H1 (cell line): ENCODE data around the gene SHISA7. TPM values are rescaled to one million over a fixed set of nuclear protein-coding genes. Genes with fewer than 3 reads are reported as not detected.

Experiments
- CTCF ChIA-PET: fragments of 300-600 bp; sonication (Branson Sonifier 250); formaldehyde crosslinking; loops from one replicate; lab custom pipeline; 2021; ENCODE audit not compliant: partially characterized antibody; lab: Charles Lee
- POLR2A ChIA-PET: fragments of 300-600 bp; sonication (Branson Sonifier 250); formaldehyde crosslinking; loops from one replicate; lab custom pipeline; 2021; ENCODE audit warnings: inconsistent platforms; ENCODE audit not compliant: partially characterized antibody; lab: Charles Lee
- DNase-seq, 2 experiments: peaks; one replicate each; pipeline versions ENCODE4 v3.0.0 to v3.0.0-alpha.2; 2010 to 2022; ENCODE audit warnings: low spot score in 2 of 2, low read depth in 1 of 2, mixed read lengths in 1 of 2
- FAIRE-seq: peaks from 2 replicates; lab custom pipeline; 2011; peaks lifted over from hg19 to GRCh38; lab: Jason Lieb, UNC
- H2AFZ ChIP-seq: 2 replicates; pipeline ENCODE4 v1.8.1; 2012; ENCODE audit warnings: low read length, inconsistent platforms
- H2AK5ac ChIP-seq: 2 replicates; pipeline ENCODE4 v1.6.1; 2013; ENCODE audit warnings: low read depth, low read length
- H2BK120ac ChIP-seq: replicated peaks from 2 replicates; pipeline ENCODE3; 2013; ENCODE audit warnings: low read depth, low read length, inconsistent platforms
- H2BK12ac ChIP-seq: 2 replicates; pipeline ENCODE4 v1.6.1; 2013; ENCODE audit warnings: low read depth, low read length
- H2BK15ac ChIP-seq: 2 replicates; pipeline ENCODE4 v1.6.1; 2013; ENCODE audit warnings: low read length
- H2BK20ac ChIP-seq: 2 replicates; pipeline ENCODE4 v1.6.1; 2013; ENCODE audit warnings: low read length
- H2BK5ac ChIP-seq: 2 replicates; pipeline ENCODE4 v1.6.1; 2013; ENCODE audit warnings: low read depth, low read length
- H3K14ac ChIP-seq: 2 replicates; pipeline ENCODE4 v1.6.1; 2013; ENCODE audit warnings: inconsistent platforms; ENCODE audit not compliant: insufficient read length
- H3K18ac ChIP-seq: 2 replicates; pipeline ENCODE4 v1.6.1; 2013; ENCODE audit warnings: low read length; ENCODE audit errors: extremely low read depth
- H3K23ac ChIP-seq: 2 replicates; pipeline ENCODE4 v1.6.1; 2013; ENCODE audit warnings: inconsistent platforms; ENCODE audit not compliant: insufficient read length
- H3K23me2 ChIP-seq: 2 replicates; pipeline ENCODE4 v1.6.1; 2013; ENCODE audit warnings: low read depth, low read length
- H3K27ac ChIP-seq: 2 replicates; pipeline ENCODE4 v1.6.1; 2011; ENCODE audit warnings: low read depth, low read length, inconsistent platforms
- H3K27me3 ChIP-seq, 4 experiments: replicated peaks in 1 of 4; 1 replicate in 1 of 4; 2 replicates in 3 of 4; pipeline versions ENCODE4 v1.6.1 to v1.8.1; 2011 to 2013; ENCODE audit warnings: low read length in 3 of 4, mild to moderate bottlenecking in 3 of 4, inconsistent platforms in 2 of 4, mixed read lengths in 2 of 4, moderate library complexity in 1 of 4; ENCODE audit not compliant: control insufficient read depth in 3 of 4, insufficient read depth in 3 of 4; ENCODE audit errors: extremely low read depth in 1 of 4
- H3K36me3 ChIP-seq, 4 experiments: 2 replicates each; pipeline versions ENCODE4 v1.6.1 to v1.8.1; 2011 to 2013; ENCODE audit warnings: mild to moderate bottlenecking in 4 of 4, low read length in 3 of 4, moderate library complexity in 2 of 4, control low read depth in 1 of 4, inconsistent platforms in 1 of 4; ENCODE audit not compliant: insufficient read depth in 4 of 4, control insufficient read depth in 2 of 4
- H3K4ac ChIP-seq: replicated peaks from 2 replicates; pipeline ENCODE3; 2013; ENCODE audit warnings: low read length, low read depth, mixed read lengths, inconsistent platforms; ENCODE audit not compliant: insufficient read length
- H3K4me1 ChIP-seq, 4 experiments: replicated peaks in 1 of 4; 1 replicate in 1 of 4; 2 replicates in 3 of 4; pipeline versions ENCODE4 v1.6.1 to v1.8.1; 2011 to 2013; ENCODE audit warnings: low read length in 3 of 4, inconsistent platforms in 2 of 4, mixed read lengths in 1 of 4; ENCODE audit not compliant: insufficient read depth in 4 of 4, control insufficient read depth in 3 of 4
- H3K4me2 ChIP-seq, 2 experiments: 2 replicates each; pipeline versions ENCODE4 v1.6.1 to v1.8.1; 2011 to 2013; ENCODE audit warnings: low read depth in 2 of 2, low read length in 2 of 2, control low read depth in 1 of 2, inconsistent platforms in 1 of 2, mild to moderate bottlenecking in 1 of 2; ENCODE audit not compliant: insufficient read depth in 1 of 2
- H3K4me3 ChIP-seq, 4 experiments: fragments of 200-600, 300-600 bp in 1 of 4; sonication (generic), shearing (Covaris generic), sonication (Bioruptor Twin) in 1 of 4; 2 replicates each; pipeline versions ENCODE4 v1.5.1 to v1.8.1; 2011 to 2016; ENCODE audit warnings: low read length in 4 of 4, low read depth in 3 of 4, control low read depth in 2 of 4, inconsistent platforms in 2 of 4, mild to moderate bottlenecking in 2 of 4, mixed read lengths in 1 of 4, moderate library complexity in 1 of 4; ENCODE audit not compliant: insufficient read depth in 2 of 4; ENCODE audit errors: extremely low read depth in 1 of 4
- H3K56ac ChIP-seq: replicated peaks from 2 replicates; pipeline ENCODE3; 2013; ENCODE audit warnings: low read depth, mild to moderate bottlenecking, mixed read lengths, low read length, inconsistent platforms; ENCODE audit not compliant: insufficient read length
- H3K79me1 ChIP-seq: 2 replicates; pipeline ENCODE4 v1.6.1; 2013; ENCODE audit warnings: low read depth, low read length, control low read depth
- H3K79me2 ChIP-seq, 2 experiments: 2 replicates each; pipeline versions ENCODE4 v1.6.1 to v1.8.1; 2012 to 2013; ENCODE audit warnings: low read length in 2 of 2, mild to moderate bottlenecking in 2 of 2, inconsistent platforms in 1 of 2; ENCODE audit not compliant: insufficient read depth in 2 of 2, control insufficient read depth in 1 of 2
- H3K9ac ChIP-seq, 4 experiments: replicated peaks in 1 of 4; 1 replicate in 1 of 4; 2 replicates in 3 of 4; pipeline versions ENCODE4 v1.6.1 to v1.8.1; 2011 to 2013; ENCODE audit warnings: low read depth in 3 of 4, low read length in 3 of 4, control low read depth in 2 of 4, mild to moderate bottlenecking in 2 of 4, moderate library complexity in 2 of 4, inconsistent platforms in 1 of 4; ENCODE audit errors: extremely low read depth in 1 of 4
- H3K9me3 ChIP-seq, 2 experiments: 2 replicates each; pipeline versions ENCODE4 v1.6.1 to v1.8.1; 2012 to 2013; ENCODE audit warnings: mild to moderate bottlenecking in 2 of 2, moderate library complexity in 2 of 2, control low read depth in 1 of 2, inconsistent platforms in 1 of 2, low read depth in 1 of 2, low read length in 1 of 2, mixed read lengths in 1 of 2; ENCODE audit not compliant: insufficient read depth in 2 of 2
- H4K20me1 ChIP-seq, 2 experiments: replicated peaks in 1 of 2; 2 replicates each; pipeline versions ENCODE3 to v1.8.1; 2011 to 2013; ENCODE audit warnings: inconsistent platforms in 2 of 2, low read length in 2 of 2, mild to moderate bottlenecking in 1 of 2; ENCODE audit not compliant: insufficient read depth in 2 of 2, control insufficient read depth in 1 of 2
- H4K5ac ChIP-seq: 2 replicates; pipeline ENCODE4 v1.6.1; 2013; ENCODE audit warnings: low read length, low read depth, mixed read lengths, inconsistent platforms; ENCODE audit not compliant: insufficient read length
- H4K8ac ChIP-seq: 2 replicates; pipeline ENCODE4 v1.8.0; 2013; ENCODE audit warnings: mild to moderate bottlenecking, moderate library complexity, low read length, inconsistent platforms; ENCODE audit not compliant: insufficient read depth; ENCODE audit errors: extremely low read depth
- H4K91ac ChIP-seq: replicated peaks from 2 replicates; pipeline ENCODE3; 2013; ENCODE audit warnings: low read length, mixed read lengths, inconsistent platforms; ENCODE audit not compliant: insufficient read length
- SUZ12 ChIP-seq: fragments of 200-600 bp; sonication (generic); IDR thresholded peaks from 2 replicates; pipeline ENCODE4 v1.6.1; 2012; ENCODE audit warnings: mild to moderate bottlenecking, inconsistent platforms, low read length, moderate library complexity, mixed read lengths
- TEAD4 ChIP-seq: IDR thresholded peaks from 2 replicates; pipeline ENCODE4 v1.6.1; 2012; ENCODE audit warnings: low read depth, low read length, inconsistent platforms, mixed read lengths
- WGBS, 2 experiments: shearing (Covaris generic) in 1 of 2; methylation state at CpG; one replicate each; pipeline versions ENCODE4 v1.1.6 to v1.1.7; 2013 to 2015; ENCODE audit warnings: low lambda C conversion rate in 2 of 2, mixed read lengths in 2 of 2, inconsistent platforms in 1 of 2, low coverage in 1 of 2, missing lambda C conversion rate in 1 of 2; ENCODE audit not compliant: insufficient replicate concordance in 2 of 2, insufficient coverage in 1 of 2, insufficient read length in 1 of 2; ENCODE audit errors: extremely low coverage in 1 of 2, missing lambda C conversion rate in 1 of 2; 5-methylcytosine and 5-hydroxymethylcytosine counted together
- polyA plus RNA-seq, 7 experiments: library from polyadenylated mRNA; depleted of rRNA in 3 of 7; stranded (reverse) in 5 of 7; unstranded in 2 of 7; fragments of >200 nt in 5 of 7; fragments of 200-250 nt in 2 of 7; gene quantifications; 1 replicate in 5 of 7; 2 replicates in 1 of 7; 4 replicates in 1 of 7; pipeline versions ENCODE4 v1.2.1 to v1.2.3, GENCODE V29; 2011 to 2013; ENCODE audit warnings: missing spikeins in 2 of 7, mixed read lengths in 2 of 7
- total RNA-seq: library from RNA; stranded (reverse); fragmentation: NEBNext Ultra II Directional; extraction: Animal tissue kit (Norgen Biotek cat#: 25700); gene quantifications from 2 replicates; pipeline ENCODE4 v1.2.1, GENCODE V29; 2021

Gene SHISA7
- total and polyA plus RNA-seq, 2 of the 8 experiments (the other 6 are each of a cell fraction or from before 2014, with no cell fraction given) = 0.76 to 1.0 TPM

- no peak overlapping the region for H2BK5ac ChIP-seq
- ChIA-PET POLR2A (interaction anchor here (0.7 kb wide), 1 partner anchor 33 kb away, joined by 3 read pairs; no protein-coding TSS in a partner anchor), CTCF (no interaction called here)
- FAIRE-seq = peak; percentile 72
- 81% methylated on average over 3 of the region's 4 CpGs; no CpG with 5 or more reads in 1 of the 2 experiments for WGBS, 2 experiments
- H2BK120ac ChIP-seq = no peak overlapping the region
- H3K14ac ChIP-seq = no peak overlapping the region
- H4K91ac ChIP-seq = peak overlapping the region; percentile 95
- no peak overlapping the region for H2AFZ ChIP-seq
- no peak overlapping the region; the same call in 1 of the 2 replicates for H2BK15ac ChIP-seq
- H4K20me1 ChIP-seq = peaks cover 2 to 22% of the 10 kb centered on the region in 2 experiments
- no peaks in the 10 kb centered on the region for H3K79me2 ChIP-seq
- no peak overlapping the region for H2BK20ac ChIP-seq
- TF ChIP-seq SUZ12 (no peak), TEAD4 (no peak)
- no peak overlapping the region for H4K5ac ChIP-seq
- no peak overlapping the region for H3K23ac ChIP-seq
- no peak overlapping the region for H3K4ac ChIP-seq
- no peak overlapping the region for H3K4me2 ChIP-seq
- no peak overlapping the region for H3K18ac ChIP-seq
- H3K4me3 ChIP-seq = no peak overlapping the region
- H3K23me2 ChIP-seq = peaks cover 13% of the 10 kb centered on the region; the same call in 1 of the 2 replicates
- peak overlapping the region; percentile 1; the same call in 1 of the 2 replicates for H2BK12ac ChIP-seq
- H4K8ac ChIP-seq = no peak overlapping the region; the same call in 1 of the 2 replicates
- peaks cover 6% of the 10 kb centered on the region for H3K79me1 ChIP-seq
- H3K36me3 ChIP-seq = no peaks in the 10 kb centered on the region
- no peak overlapping the region; a peak in 1 of 7 replicates for H3K9ac ChIP-seq
- no peak for DNase-seq
- no peak overlapping the region for H3K27ac ChIP-seq
- 0 out of 2 replicates have a peak overlapping the region, but pooled peaks have one; percentile 1 for H2AK5ac ChIP-seq
- peak overlapping the region; percentile 100 for H3K56ac ChIP-seq
- peaks cover 4 to 19% (median 15%) of the 10 kb centered on the region in 4 experiments; a peak in 6 of 7 replicates for H3K27me3 ChIP-seq
- 0 out of 4 replicates have a peak, but pooled peaks cover 0 to 9% of the 10 kb centered on the region in 2 experiments for H3K9me3 ChIP-seq
- peaks cover 0 to 6% (median 0%) of the 10 kb centered on the region in 4 experiments; a peak in 3 of 7 replicates for H3K4me1 ChIP-seq
Measured at GRCh38 chr19:55435020-55435419, 8.1 kb downstream of the SHISA7 start.
